ENCODE results near the gene TEN1.
A peak's percentile ranks its signal among the peaks of the same experiment; 100 is the strongest.

The TEN1 gene

GRCh38 chr17:75979705-75980187 is 706 bp downstream of the TEN1 start:
- DNase-seq: no peak

DNA sequence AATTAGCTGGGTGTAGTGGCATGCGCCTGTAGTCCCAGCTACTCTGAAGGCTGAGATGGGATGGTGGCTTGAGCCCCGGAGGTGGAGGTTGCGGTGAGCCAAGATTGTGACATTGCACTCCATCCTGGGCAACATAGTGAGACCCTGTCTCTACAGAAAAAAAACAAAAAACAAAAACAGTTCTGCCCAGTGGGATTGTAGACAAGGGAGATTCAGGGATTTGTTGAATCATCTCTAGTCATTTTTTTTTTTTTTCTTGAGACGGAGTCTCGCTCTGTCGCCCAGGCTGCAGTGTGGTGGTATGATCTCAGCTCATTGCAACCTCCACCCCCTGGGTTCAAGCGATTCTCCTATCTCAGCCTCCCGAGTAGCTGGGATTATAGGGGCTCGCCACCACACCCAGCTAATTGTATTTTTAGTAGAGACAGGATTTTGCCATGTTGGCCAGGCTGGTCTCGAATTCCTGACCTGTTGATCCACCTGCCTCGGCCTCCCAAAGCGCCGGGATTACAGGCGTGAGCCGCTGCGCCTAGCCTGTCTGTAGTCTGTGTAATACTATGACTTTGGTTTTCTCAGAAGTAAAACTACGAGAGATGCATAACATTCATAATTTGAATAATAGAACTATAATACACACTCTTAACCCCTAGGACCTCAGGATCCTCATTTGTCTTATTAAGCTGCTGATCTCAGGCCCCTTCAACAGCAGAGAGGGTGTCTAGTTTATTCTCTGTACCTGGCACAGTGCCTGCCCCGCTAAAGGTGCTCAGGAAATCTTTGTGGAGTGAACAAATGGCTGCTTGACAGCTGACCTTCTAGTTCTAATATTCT is 1.4 kb downstream of the TEN1 start:
- peak; percentile 13 for DNase-seq

DNA sequence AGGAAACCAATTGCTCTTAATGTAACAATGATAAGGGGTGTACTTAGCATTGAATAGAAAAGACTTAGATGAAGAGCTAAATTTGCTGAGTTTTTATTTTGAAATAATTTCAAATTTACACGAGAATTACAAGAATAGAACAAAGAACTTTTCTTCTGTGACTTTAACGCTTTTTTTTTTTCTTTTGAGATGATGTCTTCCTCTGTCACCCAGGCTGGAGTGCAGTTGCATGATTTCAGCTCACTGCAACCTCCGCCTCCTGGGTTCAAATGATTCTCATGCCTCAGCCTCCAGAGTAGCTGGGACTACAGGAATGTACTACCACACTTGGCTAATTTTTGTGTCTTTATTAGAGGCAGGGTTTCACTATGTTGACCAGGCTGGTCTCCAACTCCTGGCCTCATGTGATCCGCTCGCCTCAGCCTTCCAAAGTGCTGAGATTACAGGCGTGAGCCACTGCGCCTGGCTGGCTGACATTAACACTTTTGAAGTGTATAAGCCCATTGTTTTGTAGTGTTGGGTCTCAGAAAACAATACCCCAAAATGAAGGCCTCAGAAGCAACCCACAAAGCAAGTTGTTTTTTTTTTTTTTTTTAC is 2.1 kb downstream of the TEN1 start:
- no peak for DNase-seq

DNA sequence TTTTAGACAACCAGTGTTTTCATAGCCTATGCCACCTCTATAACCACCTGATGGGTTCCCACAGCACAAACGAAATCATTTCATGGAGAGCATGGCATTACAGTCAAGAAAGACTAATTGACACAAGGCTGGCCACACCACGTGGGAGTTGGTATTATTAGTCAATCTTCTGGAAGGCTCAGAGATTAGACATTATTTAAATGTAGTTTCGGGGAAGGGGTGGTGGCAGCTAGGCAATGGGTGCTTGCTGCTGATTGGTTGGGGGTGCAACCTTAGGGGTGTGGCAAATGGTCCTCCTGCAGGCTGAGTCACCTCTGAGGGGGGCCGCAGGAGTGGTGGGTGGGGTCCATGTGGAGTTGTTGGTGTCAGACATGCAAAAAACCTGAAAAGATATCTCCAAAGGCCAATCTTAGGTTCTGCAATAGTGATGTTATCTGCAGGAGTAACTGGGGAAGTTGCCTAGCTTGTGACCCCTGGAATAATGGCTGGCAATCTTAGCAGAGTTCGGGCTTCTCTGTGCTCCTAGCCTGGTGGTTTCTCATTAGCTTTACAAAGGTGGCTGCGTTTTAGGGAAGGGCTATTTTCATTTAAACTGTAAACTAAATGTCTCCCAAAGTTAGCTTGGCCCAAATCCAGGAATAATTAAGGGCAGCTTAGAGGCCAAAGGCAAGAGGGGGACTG is 4.6 kb downstream of the TEN1 start:
- no peak for DNase-seq

- DNase-seq: no peak
Observed at GRCh38 chr17:75985986-75986385, 6.9 kb downstream of the TEN1 start.

- DNase-seq: no peak
Observed at GRCh38 chr17:75987041-75987440, 8.0 kb downstream of the TEN1 start.

DNA sequence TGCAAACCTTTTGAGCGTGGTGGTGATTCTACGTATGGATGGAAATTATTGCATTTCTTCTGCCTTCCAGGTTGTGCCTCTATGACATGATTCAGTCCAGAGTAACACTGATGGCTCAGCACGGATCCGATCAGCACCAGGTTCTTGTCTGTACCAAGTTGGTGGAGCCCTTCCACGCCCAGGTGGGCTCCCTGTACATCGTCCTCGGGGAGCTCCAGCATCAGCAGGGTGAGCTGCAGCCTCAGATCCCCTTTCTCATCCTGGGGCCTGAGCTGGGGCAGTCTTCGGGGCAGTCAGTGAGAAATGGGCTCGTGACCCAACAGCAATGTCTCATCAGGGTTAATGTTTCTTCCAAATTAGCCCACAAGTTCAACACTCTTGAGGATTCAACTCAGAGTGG is 12.4 kb downstream of the TEN1 start:
- no peak for DNase-seq

GRCh38 chr17:75994802-75995370 is 15.8 kb downstream of the TEN1 start:
- DNase-seq: no peak

DNA sequence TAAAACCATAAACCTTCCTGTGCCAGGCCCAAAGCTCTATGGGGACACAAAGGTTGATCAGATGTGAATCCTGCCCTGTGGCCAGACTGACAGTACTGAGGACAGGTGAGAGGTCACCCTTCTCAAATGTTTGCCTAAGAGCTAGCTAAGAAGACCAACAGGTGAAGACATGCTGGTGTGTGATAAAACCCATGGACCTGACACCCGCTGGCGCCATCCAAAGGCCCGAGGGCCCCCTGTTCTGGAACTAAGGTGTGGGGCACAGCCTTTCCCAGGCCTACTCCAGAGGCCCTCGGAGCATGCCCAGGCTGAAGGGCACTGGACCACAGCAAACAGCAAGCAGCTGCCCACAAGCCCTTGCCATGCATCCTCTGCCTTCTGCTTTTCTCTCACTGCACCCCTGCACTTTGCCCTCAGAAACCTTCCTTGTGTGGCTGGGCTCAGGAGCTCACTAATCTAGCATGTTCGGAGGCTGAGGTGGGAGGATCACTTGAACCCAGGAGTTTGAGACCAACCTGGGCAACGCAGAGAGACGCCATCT is 16.4 kb downstream of the TEN1 start:
- DNase-seq: no peak

DNA sequence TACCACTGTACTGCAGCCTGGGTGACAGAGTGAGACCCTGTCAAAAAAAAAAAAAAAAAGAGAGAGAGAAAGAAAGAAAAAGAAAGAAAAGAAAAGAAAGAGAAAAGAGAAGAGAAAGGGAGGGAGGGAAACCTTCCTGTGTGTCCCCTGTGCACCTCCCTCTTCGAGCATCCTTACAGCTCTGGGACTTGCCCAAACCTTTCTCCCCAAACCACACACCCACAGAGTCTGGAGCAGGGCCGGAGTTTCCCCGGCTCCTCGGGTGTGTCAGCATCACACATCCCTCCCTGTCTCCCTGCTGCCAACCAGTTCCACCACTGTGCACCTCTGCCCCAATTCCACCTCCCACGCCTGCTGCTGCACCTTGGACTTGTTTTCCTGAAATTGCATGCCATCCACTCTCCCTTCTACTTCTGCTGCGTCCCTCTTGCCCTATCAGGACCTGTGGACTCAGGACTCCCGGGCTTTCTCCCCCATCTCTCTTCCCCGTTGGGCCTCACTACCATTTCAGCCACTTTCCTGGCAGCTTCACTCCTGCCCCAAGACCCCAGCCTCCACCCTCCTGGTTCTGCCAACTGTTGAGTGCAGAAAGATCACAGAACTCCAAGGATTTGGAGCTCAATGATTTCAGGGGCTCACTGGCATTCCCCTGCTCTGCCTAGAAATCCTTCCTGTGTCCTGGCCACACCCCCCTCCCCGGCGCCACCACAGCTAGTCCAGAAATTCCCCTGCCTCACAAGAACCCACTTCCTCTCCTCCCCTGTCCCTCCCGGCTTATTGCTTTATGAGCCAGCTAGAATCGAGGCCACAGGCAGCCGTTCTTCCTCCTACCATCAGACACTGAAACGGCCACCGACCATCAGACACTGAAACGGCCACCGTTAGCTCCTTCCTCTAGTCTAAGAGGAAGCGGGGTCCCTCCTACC is 17.9 kb downstream of the TEN1 start:
- DNase-seq: no peak

- no peak for DNase-seq
Observed at GRCh38 chr17:75998327-75998795, 19.3 kb downstream of the TEN1 start.

DNA sequence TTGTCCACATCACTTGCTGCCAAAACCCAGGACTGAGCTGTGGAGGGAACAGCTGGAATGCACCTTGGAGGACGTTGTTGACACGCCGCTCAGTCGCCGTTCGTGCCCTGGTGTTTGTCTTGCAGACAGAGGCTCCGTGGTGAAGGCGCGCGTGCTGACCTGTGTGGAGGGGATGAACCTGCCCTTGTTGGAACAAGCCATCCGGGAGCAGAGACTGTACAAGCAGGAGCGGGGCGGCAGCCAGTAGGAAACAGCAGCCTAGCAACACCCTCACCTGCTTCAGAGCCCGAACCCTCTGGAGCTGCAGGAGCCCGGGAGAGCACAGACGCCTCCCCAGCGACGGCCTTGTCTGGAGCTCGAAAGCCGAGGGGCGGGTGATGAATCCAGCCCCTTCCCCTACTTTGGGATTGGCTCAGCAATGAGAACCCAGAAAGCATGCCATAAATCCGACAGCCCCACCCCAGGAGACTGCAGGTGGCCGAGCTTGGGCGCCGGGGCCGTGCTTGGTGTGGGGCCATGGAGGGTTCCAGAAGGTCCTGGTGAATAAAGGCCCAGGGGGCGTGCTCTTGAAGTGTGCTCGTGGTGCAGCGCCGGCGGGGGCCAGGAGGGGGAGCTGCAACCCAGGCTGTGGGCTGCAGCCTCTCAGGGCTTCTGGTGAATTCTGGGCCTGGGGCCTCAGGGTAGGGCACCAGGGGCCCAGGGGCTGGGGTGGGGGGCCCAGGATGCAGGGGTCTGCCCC is 21.1 kb downstream of the TEN1 start:
- peak; percentile 63 for DNase-seq

- DNase-seq: no peak
Observed at GRCh38 chr17:76000755-76001521, 21.9 kb downstream of the TEN1 start, which contains the start of gene CDK3. TSS of gene CDK3 (plus strand) at chr17:76000855. CDS start at chr17:76001426, 571 bp downstream.

GRCh38 chr17:76002100-76002499 is 23.1 kb downstream of the TEN1 start:
- no peak for DNase-seq

GRCh38 chr17:76003915-76004314 is 24.9 kb downstream of the TEN1 start:
- no peak for DNase-seq

DNA sequence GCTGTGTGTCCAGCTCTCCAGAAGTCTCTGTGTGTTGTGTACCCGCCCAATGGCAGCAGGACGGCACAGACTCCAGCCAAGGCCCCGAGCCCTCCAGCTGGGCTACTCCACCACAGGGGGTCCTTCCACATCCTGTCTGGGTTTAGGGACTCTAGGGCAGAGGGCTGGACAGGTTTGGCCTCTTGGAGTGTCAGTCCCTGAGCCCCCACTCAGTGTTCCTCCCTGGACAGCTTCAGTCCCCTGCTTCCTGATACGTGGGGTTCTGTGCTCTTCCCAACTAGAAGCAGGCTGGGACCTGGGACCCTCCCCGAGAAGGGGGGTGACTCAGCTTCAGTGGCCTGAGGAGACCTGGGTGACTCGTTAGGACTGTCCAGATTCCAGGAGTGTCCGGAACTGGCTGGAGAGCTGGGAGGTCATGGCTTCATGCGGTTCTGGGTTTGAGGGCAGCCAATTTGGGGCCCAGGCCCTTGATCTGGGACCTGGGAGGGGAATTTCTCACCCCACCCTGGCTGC is 25.8 kb downstream of the TEN1 start:
- DNase-seq: no peak

- DNase-seq: peak; percentile 71
Observed at GRCh38 chr17:76005263-76006149, 26.5 kb downstream of the TEN1 start.

DNA sequence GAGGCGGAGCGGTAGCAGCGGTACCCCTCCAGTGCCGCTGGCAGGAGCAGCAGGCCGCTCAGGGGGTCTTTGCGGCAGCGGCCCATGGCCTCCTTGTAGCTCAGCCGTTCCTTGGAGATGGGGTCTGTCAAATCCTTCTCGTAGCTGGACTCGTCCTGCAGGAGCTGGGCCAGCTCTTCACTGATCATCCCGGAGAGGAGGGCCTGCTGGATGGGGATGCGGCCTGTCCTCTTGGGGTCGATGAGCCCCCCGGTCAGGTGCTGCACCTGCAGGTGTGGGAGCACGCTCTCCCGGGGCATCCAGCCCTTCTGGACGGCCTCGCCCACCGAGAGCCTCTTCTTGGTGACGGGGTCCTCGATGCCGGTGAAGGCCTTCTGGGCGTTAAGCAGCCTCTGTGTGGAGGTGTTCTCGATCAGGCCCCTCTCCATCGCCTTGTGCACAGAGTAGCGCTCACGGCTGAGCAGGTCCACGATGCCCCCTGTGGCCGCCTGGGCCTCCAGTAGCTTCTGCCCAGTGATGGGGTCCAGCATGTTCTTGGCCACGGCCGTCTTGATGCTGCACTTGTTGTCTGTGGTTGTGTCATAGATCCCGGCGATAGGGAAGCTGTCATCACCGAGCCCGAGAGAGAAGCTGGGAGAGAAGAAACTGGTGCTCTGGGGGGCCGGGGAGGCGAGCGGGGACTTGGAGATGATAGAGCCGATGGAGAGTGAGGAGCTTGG is 28.2 kb downstream of the TEN1 start:
- no peak for DNase-seq

Data from retina (tissue), 1 donor.